GM12878 (cell line): Measurements from ENCODE around the gene RBBP9. TPM values are rescaled to one million over a fixed set of nuclear protein-coding genes. Genes with fewer than 3 reads are reported as not detected.

Experiments
- ASH2L ChIP-seq: fragments of 300-600, 200-600 bp; sonication (generic); IDR thresholded peaks from 2 replicates; pipeline ENCODE4 v1.6.1; 2017; ENCODE audit warnings: low read depth, mild to moderate bottlenecking, borderline replicate concordance
- BACH1 ChIP-seq: fragments of 450-650 bp; IDR thresholded peaks from 2 replicates; pipeline ENCODE4 v1.6.1; 2017; ENCODE audit warnings: mild to moderate bottlenecking, borderline replicate concordance
- FOS ChIP-seq: IDR thresholded peaks from 3 replicates; pipeline ENCODE4 v1.6.1; 2011; ENCODE audit warnings: borderline replicate concordance; ENCODE audit not compliant: insufficient read length; ENCODE audit errors: extremely low read depth
- IKZF2 ChIP-seq, 2 experiments: fragments of 450-650 bp; IDR thresholded peaks; 2 replicates each; pipeline ENCODE4 v1.6.1; 2017; ENCODE audit warnings: mild to moderate bottlenecking in 2 of 2, moderate library complexity in 2 of 2
- IRF5 ChIP-seq: fragments of 450-650 bp; IDR thresholded peaks from 2 replicates; pipeline ENCODE4 v1.6.1; 2017; ENCODE audit warnings: borderline replicate concordance
- KLF5 ChIP-seq: fragments of 450-650 bp; IDR thresholded peaks from 2 replicates; pipeline ENCODE4 v1.6.1; 2014; ENCODE audit warnings: mild to moderate bottlenecking; ENCODE audit not compliant: partially characterized antibody
- MTA3 ChIP-seq: IDR thresholded peaks from 2 replicates; pipeline ENCODE4 v1.6.1; 2012; ENCODE audit warnings: low read length, inconsistent platforms, borderline replicate concordance
- NFYB ChIP-seq: IDR thresholded peaks from 2 replicates; pipeline ENCODE4 v1.6.1; 2011; ENCODE audit warnings: low read depth, mild to moderate bottlenecking, low read length, improper control_type of control experiment, moderate library complexity; ENCODE audit not compliant: insufficient read depth
- NRF1 ChIP-seq: conservative IDR thresholded peaks from 2 replicates; pipeline ENCODE4 v1.6.1; 2011; ENCODE audit warnings: mild to moderate bottlenecking, low read depth, low read length, improper control_type of control experiment
- RELB ChIP-seq: fragments of 450-650 bp; IDR thresholded peaks from 2 replicates; pipeline ENCODE4 v1.6.1; 2017; ENCODE audit warnings: low read depth, mild to moderate bottlenecking, moderate library complexity
- RUNX3 ChIP-seq: IDR thresholded peaks from 2 replicates; pipeline ENCODE4 v1.6.1; 2012; ENCODE audit warnings: low read length, inconsistent platforms
- SMAD1 ChIP-seq: fragments of 450-650 bp; IDR thresholded peaks from 2 replicates; pipeline ENCODE4 v1.6.1; 2018; ENCODE audit warnings: mild to moderate bottlenecking, low read depth; ENCODE audit not compliant: partially characterized antibody
- SUZ12 ChIP-seq: fragments of 200-600 bp; sonication (generic); IDR thresholded peaks from one replicate; pipeline ENCODE4 v1.6.1; 2018; ENCODE audit warnings: antibody characterized with exemption, mild to moderate bottlenecking; ENCODE audit not compliant: unreplicated experiment
- TBL1XR1 ChIP-seq: IDR thresholded peaks from 2 replicates; pipeline ENCODE4 v1.6.1; 2012; ENCODE audit warnings: low read depth, low read length, improper control_type of control experiment
- TCF12 ChIP-seq: IDR thresholded peaks from 2 replicates; pipeline ENCODE4 v1.6.1; 2011; ENCODE audit warnings: low read depth, mild to moderate bottlenecking, low read length
- TCF3 ChIP-seq: IDR thresholded peaks from 2 replicates; pipeline ENCODE4 v1.6.1; 2012; ENCODE audit warnings: low read depth, mild to moderate bottlenecking, low read length, borderline replicate concordance; ENCODE audit not compliant: insufficient read depth
- USF1 ChIP-seq: IDR thresholded peaks from 2 replicates; pipeline ENCODE4 v1.6.1; 2011; ENCODE audit warnings: borderline replicate concordance, low read depth, mild to moderate bottlenecking, moderate library complexity, mixed read lengths, low read length; ENCODE audit not compliant: insufficient read depth; ENCODE audit errors: extremely low read length
- YY1 ChIP-seq: IDR thresholded peaks from 2 replicates; pipeline ENCODE4 v1.6.1; 2011; ENCODE audit warnings: low read depth, mild to moderate bottlenecking, low read length
- polyA plus RNA-seq, 11 experiments: library from polyadenylated mRNA; depleted of rRNA in 4 of 11; unstranded in 6 of 11; stranded (reverse) in 5 of 11; fragments of >200 nt; fragmentation: Nextera tagmentation in 4 of 11; fragmentation: Illumina TruSeq in 1 of 11; extraction: Ambion mirVana in 4 of 11; extraction: Trizol in 1 of 11; gene quantifications; 1 replicate in 1 of 11; 2 replicates in 10 of 11; pipeline versions ENCODE4 v1.2.1 to v1.2.3, GENCODE V29; 2011 to 2016; ENCODE audit warnings: inconsistent platforms in 2 of 11, missing spikeins in 2 of 11, low read depth in 1 of 11
- total RNA-seq, 4 experiments: library from RNA; depleted of rRNA in 3 of 4; stranded (reverse); fragments of >200 nt in 3 of 4; fragmentation: Illumina TruSeq in 1 of 4; extraction: Trizol in 1 of 4; gene quantifications; 2 replicates each; pipeline versions ENCODE4 v1.2.1 to v1.2.3, GENCODE V29; 2013 to 2021
- TF ChIP-seq, protein P1 (sequence below): IDR thresholded peaks from 2 replicates; pipeline ENCODE4 v1.6.1; 2012; ENCODE audit warnings: low read depth, low read length, improper control_type of control experiment
- TF ChIP-seq, protein P2 (sequence below): IDR thresholded peaks from 2 replicates; pipeline ENCODE4 v1.6.1; 2011; ENCODE audit warnings: borderline replicate concordance, low read depth, mild to moderate bottlenecking, moderate library complexity, low read length; ENCODE audit not compliant: insufficient read depth, poor library complexity, severe bottlenecking
- TF ChIP-seq, protein P3 (sequence below): IDR thresholded peaks from 2 replicates; pipeline ENCODE4 v1.6.1; 2012; ENCODE audit warnings: low read length, inconsistent platforms

RBBP9 gene
- total and polyA plus RNA-seq, 10 of the 15 experiments (the other 5 are each of a cell fraction or from before 2014, with no cell fraction given), result 7.1 to 34.1 (median 16.0) TPM

GRCh38 chr20:18466894-18467730 is 29.9 kb downstream of the RBBP9 start, which contains the start of the genes DZANK1 and POLR3F (continued):
- no peak for TF ChIP-seq TCF3
- TF ChIP-seq ASH2L, result peak; percentile 93; the same call in 1 of the 2 replicates
- TF ChIP-seq NRF1, result no peak
- peak; percentile 48 for TF ChIP-seq YY1
- TF ChIP-seq, protein P1, sequence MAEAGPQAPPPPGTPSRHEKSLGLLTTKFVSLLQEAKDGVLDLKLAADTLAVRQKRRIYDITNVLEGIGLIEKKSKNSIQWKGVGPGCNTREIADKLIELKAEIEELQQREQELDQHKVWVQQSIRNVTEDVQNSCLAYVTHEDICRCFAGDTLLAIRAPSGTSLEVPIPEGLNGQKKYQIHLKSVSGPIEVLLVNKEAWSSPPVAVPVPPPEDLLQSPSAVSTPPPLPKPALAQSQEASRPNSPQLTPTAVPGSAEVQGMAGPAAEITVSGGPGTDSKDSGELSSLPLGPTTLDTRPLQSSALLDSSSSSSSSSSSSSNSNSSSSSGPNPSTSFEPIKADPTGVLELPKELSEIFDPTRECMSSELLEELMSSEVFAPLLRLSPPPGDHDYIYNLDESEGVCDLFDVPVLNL, result 0 out of 2 replicates have a peak, but pooled peaks have one; percentile 8
- TF ChIP-seq NFYB, result peak; percentile 66; the same call in 1 of the 2 replicates
- no peak for TF ChIP-seq SMAD1
- TF ChIP-seq SUZ12, result no peak
- peak; percentile 98 for TF ChIP-seq IRF5
- TF ChIP-seq TCF12, result no peak
- TF ChIP-seq TBL1XR1, result 0 out of 2 replicates have a peak, but pooled peaks have one; percentile 23
- TF ChIP-seq BACH1, result no peak
- TF ChIP-seq RUNX3, result no peak
- TF ChIP-seq, protein P2, sequence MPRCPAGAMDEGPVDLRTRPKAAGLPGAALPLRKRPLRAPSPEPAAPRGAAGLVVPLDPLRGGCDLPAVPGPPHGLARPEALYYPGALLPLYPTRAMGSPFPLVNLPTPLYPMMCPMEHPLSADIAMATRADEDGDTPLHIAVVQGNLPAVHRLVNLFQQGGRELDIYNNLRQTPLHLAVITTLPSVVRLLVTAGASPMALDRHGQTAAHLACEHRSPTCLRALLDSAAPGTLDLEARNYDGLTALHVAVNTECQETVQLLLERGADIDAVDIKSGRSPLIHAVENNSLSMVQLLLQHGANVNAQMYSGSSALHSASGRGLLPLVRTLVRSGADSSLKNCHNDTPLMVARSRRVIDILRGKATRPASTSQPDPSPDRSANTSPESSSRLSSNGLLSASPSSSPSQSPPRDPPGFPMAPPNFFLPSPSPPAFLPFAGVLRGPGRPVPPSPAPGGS, result no peak
- no peak for TF ChIP-seq MTA3
- TF ChIP-seq IKZF2 (IDR thresholded peaks at IDR 0.05), result peak; percentile 99
- no peak for TF ChIP-seq FOS
- TF ChIP-seq, protein P3, sequence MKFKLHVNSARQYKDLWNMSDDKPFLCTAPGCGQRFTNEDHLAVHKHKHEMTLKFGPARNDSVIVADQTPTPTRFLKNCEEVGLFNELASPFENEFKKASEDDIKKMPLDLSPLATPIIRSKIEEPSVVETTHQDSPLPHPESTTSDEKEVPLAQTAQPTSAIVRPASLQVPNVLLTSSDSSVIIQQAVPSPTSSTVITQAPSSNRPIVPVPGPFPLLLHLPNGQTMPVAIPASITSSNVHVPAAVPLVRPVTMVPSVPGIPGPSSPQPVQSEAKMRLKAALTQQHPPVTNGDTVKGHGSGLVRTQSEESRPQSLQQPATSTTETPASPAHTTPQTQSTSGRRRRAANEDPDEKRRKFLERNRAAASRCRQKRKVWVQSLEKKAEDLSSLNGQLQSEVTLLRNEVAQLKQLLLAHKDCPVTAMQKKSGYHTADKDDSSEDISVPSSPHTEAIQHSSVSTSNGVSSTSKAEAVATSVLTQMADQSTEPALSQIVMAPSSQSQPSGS, result no peak
- TF ChIP-seq RELB, result peak; percentile 99
- TF ChIP-seq KLF5, result no peak
- TF ChIP-seq USF1, result no peak
